GM12875 (cell line): ENCODE measurements around the gene DR1.

Experiments used
- H3K4me3 ChIP-seq: one replicate; pipeline ENCODE4 v1.5.1; 2011; ENCODE audit warnings: low read depth, low read length, control low read depth
- TF ChIP-seq, protein P1 (sequence below): IDR thresholded peaks from 2 replicates; pipeline ENCODE4 v1.5.1; 2011; ENCODE audit warnings: low read depth, mild to moderate bottlenecking, control low read depth, inconsistent platforms, low read length, moderate library complexity, borderline replicate concordance; ENCODE audit not compliant: insufficient read depth

DR1 gene

DNA sequence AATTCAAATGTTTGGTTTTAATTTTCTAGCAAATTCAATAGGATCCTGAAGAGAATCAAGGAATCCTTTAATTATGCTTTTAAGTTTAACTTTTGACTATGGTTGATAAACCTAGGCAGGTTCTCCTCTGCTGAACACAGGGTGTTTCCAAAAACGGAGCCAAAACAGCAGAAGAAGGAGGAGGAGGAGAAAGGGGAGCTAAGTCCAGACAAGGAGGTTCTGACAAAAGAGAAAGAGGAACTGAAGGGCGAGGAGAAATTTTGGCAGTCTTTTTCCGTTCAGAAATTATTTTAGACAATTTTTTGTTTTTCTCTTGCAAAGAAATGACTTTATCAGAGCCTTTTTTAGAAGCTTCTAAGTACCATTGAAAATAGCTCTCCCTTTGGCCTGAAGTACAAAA is 69.0 kb downstream of the DR1 start:
- TF ChIP-seq, protein P1, sequence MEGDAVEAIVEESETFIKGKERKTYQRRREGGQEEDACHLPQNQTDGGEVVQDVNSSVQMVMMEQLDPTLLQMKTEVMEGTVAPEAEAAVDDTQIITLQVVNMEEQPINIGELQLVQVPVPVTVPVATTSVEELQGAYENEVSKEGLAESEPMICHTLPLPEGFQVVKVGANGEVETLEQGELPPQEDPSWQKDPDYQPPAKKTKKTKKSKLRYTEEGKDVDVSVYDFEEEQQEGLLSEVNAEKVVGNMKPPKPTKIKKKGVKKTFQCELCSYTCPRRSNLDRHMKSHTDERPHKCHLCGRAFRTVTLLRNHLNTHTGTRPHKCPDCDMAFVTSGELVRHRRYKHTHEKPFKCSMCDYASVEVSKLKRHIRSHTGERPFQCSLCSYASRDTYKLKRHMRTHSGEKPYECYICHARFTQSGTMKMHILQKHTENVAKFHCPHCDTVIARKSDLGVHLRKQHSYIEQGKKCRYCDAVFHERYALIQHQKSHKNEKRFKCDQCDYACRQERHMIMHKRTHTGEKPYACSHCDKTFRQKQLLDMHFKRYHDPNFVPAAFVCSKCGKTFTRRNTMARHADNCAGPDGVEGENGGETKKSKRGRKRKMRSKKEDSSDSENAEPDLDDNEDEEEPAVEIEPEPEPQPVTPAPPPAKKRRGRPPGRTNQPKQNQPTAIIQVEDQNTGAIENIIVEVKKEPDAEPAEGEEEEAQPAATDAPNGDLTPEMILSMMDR: no peak
- H3K4me3 ChIP-seq: no peak overlapping the region

- TF ChIP-seq, protein P1: no peak
- H3K4me3 ChIP-seq: no peak overlapping the region
These were observed 69.6 kb downstream of the DR1 start for GRCh38 chr1:93415296-93415695.

GRCh38 chr1:93416183-93416582 is 70.5 kb downstream of the DR1 start:
- TF ChIP-seq, protein P1: no peak
- no peak overlapping the region for H3K4me3 ChIP-seq
